DOHH2 (cell line): Measurements from ENCODE around the gene AZGP1.
"Not testable (repeated sequence)": the region's sequence is repeated elsewhere in the genome, so short reads cannot be mapped to it uniquely, and the experiment has no call there.

ENCODE experiments used
- H3F3A ChIP-seq: fragments of 200-600 bp; sonication (generic), shearing (Covaris generic); 2 replicates; pipeline ENCODE4 v1.6.0; 2016; ENCODE audit warnings: antibody characterized with exemption, mild to moderate bottlenecking; ENCODE audit not compliant: control insufficient read depth, insufficient read depth
- H3K27ac ChIP-seq: fragments of 200-600 bp; sonication (generic); 2 replicates; pipeline ENCODE4 v1.5.1; 2014; ENCODE audit warnings: low read depth, mild to moderate bottlenecking, low read length, moderate library complexity
- H3K27me3 ChIP-seq: fragments of 200-600 bp; sonication (generic); 2 replicates; pipeline ENCODE4 v1.6.1; 2014; ENCODE audit warnings: mild to moderate bottlenecking, low read length, mixed read lengths; ENCODE audit not compliant: control insufficient read depth
- H3K36me3 ChIP-seq: fragments of 200-600 bp; sonication (generic); 2 replicates; pipeline ENCODE4 v1.6.1; 2014; ENCODE audit warnings: mild to moderate bottlenecking, low read length, moderate library complexity, mixed read lengths; ENCODE audit not compliant: control insufficient read depth
- H3K4me1 ChIP-seq: fragments of 200-600 bp; sonication (generic); 2 replicates; pipeline ENCODE4 v1.6.1; 2014; ENCODE audit warnings: mild to moderate bottlenecking, low read length, mixed read lengths; ENCODE audit not compliant: control insufficient read depth
- H3K4me2 ChIP-seq: fragments of 200-600 bp; sonication (generic); 2 replicates; pipeline ENCODE4 v1.6.0; 2014; ENCODE audit warnings: mild to moderate bottlenecking, low read length, moderate library complexity
- H3K4me3 ChIP-seq: fragments of 200-600 bp; sonication (generic); 2 replicates; pipeline ENCODE4 v1.5.1; 2014; ENCODE audit warnings: mild to moderate bottlenecking, low read length, mixed read lengths
- H3K79me2 ChIP-seq: fragments of 200-600 bp; sonication (generic); 2 replicates; pipeline ENCODE4 v1.6.1; 2014; ENCODE audit warnings: mild to moderate bottlenecking, low read length, mixed read lengths; ENCODE audit not compliant: control insufficient read depth
- H3K9me2 ChIP-seq: fragments of 200-600 bp; sonication (generic); replicated peaks from 2 replicates; pipeline ENCODE4 v1.6.1; 2014; ENCODE audit warnings: mild to moderate bottlenecking, low read length, mixed read lengths; ENCODE audit not compliant: control insufficient read depth
- H3K9me3 ChIP-seq: fragments of 200-600 bp; sonication (generic); 2 replicates; pipeline ENCODE4 v1.6.1; 2014; ENCODE audit warnings: antibody characterized with exemption, low read length, mixed read lengths; ENCODE audit not compliant: control insufficient read depth, insufficient read depth
- H4K20me1 ChIP-seq: fragments of 200-600 bp; sonication (generic); 2 replicates; pipeline ENCODE4 v1.6.0; 2014; ENCODE audit warnings: low read depth, mild to moderate bottlenecking, antibody characterized with exemption, low read length, moderate library complexity; ENCODE audit not compliant: control insufficient read depth, insufficient read depth
- EZH2phosphoT487 ChIP-seq: fragments of 200-600 bp; sonication (generic); IDR thresholded peaks from 2 replicates; pipeline ENCODE4 v1.6.1; 2017; ENCODE audit warnings: borderline replicate concordance, mild to moderate bottlenecking, antibody characterized with exemption, low read length, moderate library complexity, mixed read lengths
- TF ChIP-seq, protein P1 (sequence below): fragments of 200-600 bp; sonication (generic); IDR thresholded peaks from one replicate; pipeline ENCODE4 v1.5.1; 2014; ENCODE audit warnings: antibody characterized with exemption, mild to moderate bottlenecking, low read depth, low read length; ENCODE audit not compliant: poor library complexity, severe bottlenecking

AZGP1 gene

GRCh38 chr7:99969298-99969697 is 6.5 kb downstream of the AZGP1 start:
- Histone ChIP-seq H3K79me2 (no peaks in the 10 kb centered on the region), H3K9me2 (no peaks in the 10 kb centered on the region), H3K4me3 (no peak overlapping the region), H3K27ac (no peak overlapping the region), H4K20me1 (no peaks in the 10 kb centered on the region), H3K27me3 (peaks cover 34% of the 10 kb centered on the region), H3K4me1 (no peaks in the 10 kb centered on the region), H3K36me3 (no peaks in the 10 kb centered on the region), H3K9me3 (no peaks in the 10 kb centered on the region), H3F3A (no peaks in the 10 kb centered on the region), H3K4me2 (no peak overlapping the region)
- TF ChIP-seq, protein P1, sequence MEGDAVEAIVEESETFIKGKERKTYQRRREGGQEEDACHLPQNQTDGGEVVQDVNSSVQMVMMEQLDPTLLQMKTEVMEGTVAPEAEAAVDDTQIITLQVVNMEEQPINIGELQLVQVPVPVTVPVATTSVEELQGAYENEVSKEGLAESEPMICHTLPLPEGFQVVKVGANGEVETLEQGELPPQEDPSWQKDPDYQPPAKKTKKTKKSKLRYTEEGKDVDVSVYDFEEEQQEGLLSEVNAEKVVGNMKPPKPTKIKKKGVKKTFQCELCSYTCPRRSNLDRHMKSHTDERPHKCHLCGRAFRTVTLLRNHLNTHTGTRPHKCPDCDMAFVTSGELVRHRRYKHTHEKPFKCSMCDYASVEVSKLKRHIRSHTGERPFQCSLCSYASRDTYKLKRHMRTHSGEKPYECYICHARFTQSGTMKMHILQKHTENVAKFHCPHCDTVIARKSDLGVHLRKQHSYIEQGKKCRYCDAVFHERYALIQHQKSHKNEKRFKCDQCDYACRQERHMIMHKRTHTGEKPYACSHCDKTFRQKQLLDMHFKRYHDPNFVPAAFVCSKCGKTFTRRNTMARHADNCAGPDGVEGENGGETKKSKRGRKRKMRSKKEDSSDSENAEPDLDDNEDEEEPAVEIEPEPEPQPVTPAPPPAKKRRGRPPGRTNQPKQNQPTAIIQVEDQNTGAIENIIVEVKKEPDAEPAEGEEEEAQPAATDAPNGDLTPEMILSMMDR: no peak
- no peak for TF ChIP-seq EZH2phosphoT487

DNA sequence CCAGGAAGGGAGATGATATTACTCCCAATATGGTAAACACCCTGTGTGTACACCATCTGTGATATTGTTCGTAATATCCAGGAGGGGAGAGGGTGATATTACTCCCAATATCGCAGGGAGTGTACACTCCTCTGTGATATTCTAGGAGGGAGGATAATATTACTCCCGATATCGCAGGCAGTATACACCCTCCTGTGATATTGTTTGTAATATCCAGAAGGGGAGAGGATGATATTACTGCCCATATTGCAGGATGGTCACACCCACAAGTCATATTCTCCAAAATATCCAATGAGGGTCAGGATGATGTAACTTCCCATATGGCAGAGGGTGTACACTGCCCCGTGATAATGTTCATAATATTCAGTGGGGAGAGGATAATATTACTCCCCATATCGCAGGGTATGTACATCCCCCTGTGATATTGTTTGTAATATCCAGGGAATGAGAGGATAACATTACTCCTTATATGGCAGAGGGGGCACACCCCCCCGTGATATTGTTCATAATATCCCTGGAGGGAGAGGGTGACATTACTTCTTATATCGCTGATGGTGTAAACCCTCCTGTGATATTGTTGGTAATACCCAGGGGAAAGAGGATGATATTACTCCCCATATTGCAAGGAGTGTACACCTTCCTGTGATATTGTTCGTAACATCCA is 17.1 kb downstream of the AZGP1 start:
- Histone ChIP-seq H3K27ac (no peak overlapping the region), H3K9me2 (no peaks in the 10 kb centered on the region), H4K20me1 (no peaks in the 10 kb centered on the region), H3K4me2 (no peak overlapping the region), H3F3A (no peaks in the 10 kb centered on the region), H3K27me3 (peaks cover 33% of the 10 kb centered on the region), H3K79me2 (no peaks in the 10 kb centered on the region), H3K4me3 (no peak overlapping the region), H3K36me3 (no peaks in the 10 kb centered on the region), H3K4me1 (peaks cover 2% of the 10 kb centered on the region), H3K9me3 (no peaks in the 10 kb centered on the region)
- TF ChIP-seq, protein P1: no peak
- TF ChIP-seq EZH2phosphoT487: no peak

DNA sequence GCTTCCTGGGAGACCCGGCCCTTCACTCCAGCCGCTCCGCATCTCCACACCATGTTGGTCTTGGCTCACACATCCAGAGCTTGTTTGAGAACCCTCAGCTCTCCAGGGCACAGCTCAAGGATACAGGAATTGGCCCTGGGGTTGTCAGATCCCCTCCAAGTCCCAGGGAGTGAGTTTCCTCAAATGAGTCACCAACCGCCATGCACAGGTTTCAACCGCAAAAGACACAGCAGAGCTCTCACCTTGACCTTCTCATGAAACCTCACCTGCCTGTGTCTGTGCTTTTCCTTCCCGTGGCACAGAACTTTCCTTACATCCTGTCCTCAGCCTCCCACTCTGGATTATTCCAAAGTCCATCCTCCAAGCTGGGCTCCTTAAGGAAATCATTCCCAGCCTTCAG is 20.6 kb downstream of the AZGP1 start:
- H3K27me3 ChIP-seq: peaks cover 33% of the 10 kb centered on the region
- H3K4me1 ChIP-seq: peaks cover 7% of the 10 kb centered on the region
- no peaks in the 10 kb centered on the region for H3K79me2 ChIP-seq
- no peak for TF ChIP-seq EZH2phosphoT487
- TF ChIP-seq, protein P1: no peak
- H3F3A ChIP-seq: no peaks in the 10 kb centered on the region
- H3K9me2 ChIP-seq: no peaks in the 10 kb centered on the region
- no peaks in the 10 kb centered on the region for H4K20me1 ChIP-seq
- no peak overlapping the region for H3K4me3 ChIP-seq
- H3K4me2 ChIP-seq: no peak overlapping the region
- H3K9me3 ChIP-seq: peaks cover 7% of the 10 kb centered on the region
- no peaks in the 10 kb centered on the region for H3K36me3 ChIP-seq
- H3K27ac ChIP-seq: no peak overlapping the region

DNA sequence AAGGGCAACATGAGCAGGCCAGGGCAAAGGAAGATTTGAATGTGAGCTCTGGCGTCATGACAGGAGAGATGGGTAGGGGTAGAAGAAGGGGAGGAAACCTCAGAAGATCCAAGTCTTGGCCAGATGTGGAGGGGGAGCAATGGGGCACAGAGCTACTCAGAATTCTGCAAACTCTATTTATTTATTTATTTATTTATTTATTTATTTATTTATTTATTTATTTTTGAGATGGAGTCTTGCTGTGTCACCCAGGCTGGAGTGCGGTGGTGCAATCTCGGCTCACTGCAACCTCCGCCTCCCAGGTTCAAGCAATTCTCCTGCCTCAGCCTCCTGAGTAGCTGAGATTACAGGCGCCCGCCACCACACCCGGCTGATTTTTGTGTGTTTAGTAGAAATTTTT is 21.2 kb downstream of the AZGP1 start:
- H3K79me2 ChIP-seq, H3K36me3 ChIP-seq, H3K9me2 ChIP-seq, H3K4me3 ChIP-seq, H3F3A ChIP-seq, H3K27ac ChIP-seq, H3K9me3 ChIP-seq, H4K20me1 ChIP-seq, H3K4me2 ChIP-seq: not testable (repeated sequence)
- Histone ChIP-seq H3K27me3 (peaks cover 33% of the 10 kb centered on the region), H3K4me1 (peaks cover 12% of the 10 kb centered on the region)
